Aorta (tissue), 5 donors: ENCODE data around the gene CLIP3. TPM values are rescaled to one million over a fixed set of nuclear protein-coding genes. Genes with fewer than 3 reads are reported as not detected.
"Not testable (repeated sequence)": the region's sequence is repeated elsewhere in the genome, so short reads cannot be mapped to it uniquely, and the experiment has no call there.

Experiments
- ATAC-seq: fragments of 200-7000 bp; cut with Tn5 transposase; one replicate; pipeline ENCODE4 v1.9.1; 2022; ENCODE audit warnings: moderate library complexity; ENCODE audit not compliant: low FRiP score
- DNase-seq, 2 donors: peaks; one replicate each; pipeline ENCODE4 v3.0.0-alpha.2; 2020
- H3K27ac ChIP-seq, 2 donors: one replicate each; pipeline ENCODE4 v1.5.1; 2013; ENCODE audit warnings: low read length in 2 of 2, mild to moderate bottlenecking in 2 of 2, moderate library complexity in 2 of 2, control low read depth in 1 of 2, inconsistent platforms in 1 of 2, low read depth in 1 of 2
- H3K27me3 ChIP-seq, 2 donors: one replicate each; pipeline ENCODE4 v1.6.1; 2013; ENCODE audit warnings: control low read depth in 1 of 2, low read length in 1 of 2, mild to moderate bottlenecking in 1 of 2, moderate library complexity in 1 of 2; ENCODE audit not compliant: insufficient read depth in 2 of 2, control insufficient read depth in 1 of 2
- H3K36me3 ChIP-seq, 2 donors: one replicate each; pipeline ENCODE4 v1.6.1; 2013; ENCODE audit warnings: control low read depth in 1 of 2, low read length in 1 of 2, mild to moderate bottlenecking in 1 of 2; ENCODE audit not compliant: insufficient read depth in 2 of 2, control insufficient read depth in 1 of 2
- H3K4me1 ChIP-seq, 2 donors: one replicate each; pipeline ENCODE4 v1.6.1; 2013; ENCODE audit warnings: low read length in 2 of 2, control low read depth in 1 of 2, mild to moderate bottlenecking in 1 of 2, moderate library complexity in 1 of 2; ENCODE audit not compliant: insufficient read depth in 2 of 2, control insufficient read depth in 1 of 2
- H3K4me3 ChIP-seq, 2 donors: one replicate each; pipeline ENCODE4 v1.5.1; 2013; ENCODE audit warnings: low read length in 2 of 2, control low read depth in 1 of 2, mild to moderate bottlenecking in 1 of 2
- H3K9me3 ChIP-seq: one replicate; pipeline ENCODE4 v1.6.1; 2013; ENCODE audit warnings: mild to moderate bottlenecking, low read length; ENCODE audit not compliant: control insufficient read depth
- WGBS, 2 donors: extraction: QIAGEN DNeasy Blood & Tissue Kit; methylation state at CpG; one replicate each; pipeline ENCODE4 v1.1.7; 2013; 5-methylcytosine and 5-hydroxymethylcytosine counted together
- intact Hi-C, 2 donors: fragments of 100-400 bp; cut with DNase I; formaldehyde crosslinking; loops; one replicate each; pipeline versions ENCODE4 v1.14.2 to v1.15.0; 2022
- long read RNA-seq, 2 donors: library from polyadenylated mRNA; unstranded; transcript quantifications; one replicate each; pipeline ENCODE4 v2.0.0, GENCODE V29; 2020 to 2021
- polyA plus RNA-seq, 2 donors: library from polyadenylated mRNA; stranded (reverse); fragments of 200-250 nt; gene quantifications; one replicate each; pipeline ENCODE4 v1.2.3, GENCODE V29; 2013
- total RNA-seq, 2 donors: library from RNA; stranded (reverse); fragmentation: NEBNext Ultra II Directional; extraction: Animal tissue kit (Norgen Biotek cat#: 25700); gene quantifications; one replicate each; pipeline ENCODE4 v1.2.1, GENCODE V29; 2021
- donor health status: healthy with polysubstance abuse.
- donor health status: Bipolar disorder and iron deficiency.
- donor health status: DM: no; HTN: no; CAD: no.
- donor health status: DM: no; HTN: no; CAD: no.
- donor health status: DM: yes; HTN: yes; CAD: no.

The CLIP3 gene
- total RNA-seq (10 to 100 TPM; 35.1 to 37.1 TPM), polyA plus RNA-seq (10 to 100 TPM in 1 of 2 donors, 1 to 10 TPM in 1; 8.9 to 22.2 TPM)
- long read RNA-seq, donor 1, transcript CLIP3-201 (14 exons, 3,370 nt): major isoform, 10 of 14 reads
- long read RNA-seq, donor 1, partial matches to known transcripts: 1 of 14 reads
- long read RNA-seq, donor 1, other reads (novel, unspliced or antisense): 1 of 14 reads
- long read RNA-seq, donor 2, partial matches to known transcripts: 4 of 12 reads
- long read RNA-seq, donor 2, other reads (novel, unspliced or antisense): 1 of 12 reads

DNA sequence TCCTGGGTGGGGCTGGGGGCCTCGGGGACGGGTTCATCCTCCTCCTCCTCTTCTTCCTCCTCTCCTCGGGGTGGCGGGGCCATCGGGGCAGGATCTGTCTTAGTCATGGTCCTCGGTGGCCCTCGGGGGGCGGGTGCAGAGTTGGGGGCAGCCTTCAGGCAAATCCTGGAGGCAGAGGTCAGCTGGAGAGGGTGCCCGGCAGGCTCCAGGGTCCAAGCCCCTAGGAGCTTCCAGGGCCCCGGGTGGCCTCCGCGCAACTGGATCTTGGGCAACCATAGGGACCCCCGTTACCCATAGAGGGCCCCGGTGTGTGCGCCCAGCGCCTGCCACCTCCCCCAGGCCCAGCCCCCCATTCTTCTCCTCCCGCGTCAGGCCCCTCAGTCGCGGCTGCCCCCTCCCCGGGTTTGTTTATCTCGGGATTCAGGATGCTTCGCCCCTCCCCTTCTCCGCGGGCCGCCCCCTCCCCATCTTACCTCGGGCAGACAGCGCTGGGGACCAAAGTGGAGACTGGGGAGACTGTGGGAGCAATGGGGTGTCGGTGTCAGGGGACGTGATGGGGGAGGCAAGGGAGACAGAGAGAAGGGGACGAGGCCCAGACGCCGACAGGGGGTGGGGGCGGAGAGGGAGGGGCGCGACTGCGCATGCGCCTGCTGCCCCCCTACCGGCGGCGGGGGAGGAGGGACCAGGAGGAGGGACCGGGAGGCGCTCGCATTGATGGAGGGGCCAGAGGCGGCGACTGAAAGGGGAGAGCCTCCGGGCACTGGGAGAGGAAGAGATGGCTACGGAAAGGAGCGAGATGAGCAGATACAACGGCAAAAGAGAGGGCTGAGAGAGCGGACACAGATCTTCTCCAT is at the start of gene CLIP3:
CLIP3 (minus strand) TSS at position 623 of the 854 bp plus-strand sequence; CDS start at position 107, 516 bp downstream.
- Histone ChIP-seq H3K4me3 (peak within 1 kb of the TSS; percentile 80 to 94), H3K36me3 (no peaks in the 10 kb centered on the region), H3K27me3 (no peaks in the 10 kb centered on the region), H3K9me3 (no peaks in the 10 kb centered on the region), H3K4me1 (no peaks in the 10 kb centered on the region), H3K27ac (peak within 1 kb of the TSS in 1 of 2 donors; percentile 22)
- ATAC-seq: peak; percentile 90
- 1% methylated on average over 47 to 51 of the region's 51 CpGs for WGBS, 2 donors
- DNase-seq: peak; percentile 83 to 93
- intact Hi-C loops: no loop called here

DNA sequence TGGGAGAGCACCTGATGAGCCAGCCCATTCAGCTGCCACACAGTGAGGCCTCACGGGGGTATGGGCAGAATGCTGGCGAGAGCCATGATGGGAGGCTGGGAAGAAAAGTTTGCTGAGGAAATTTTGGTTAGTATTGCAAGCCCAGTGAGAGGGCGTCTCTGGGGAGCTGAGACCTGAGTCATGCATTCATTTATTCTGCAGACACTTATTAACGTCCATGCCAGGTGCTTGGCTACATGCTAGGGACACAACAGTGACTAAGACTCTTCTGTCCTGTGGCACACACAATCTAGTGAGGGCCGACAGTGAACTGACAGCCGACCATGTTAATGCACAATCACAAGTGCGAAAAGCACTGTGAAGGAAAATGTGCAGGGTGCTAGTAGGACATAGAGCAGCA is 49.2 kb upstream of the CLIP3 start:
- Histone ChIP-seq H3K9me3 (no peaks in the 10 kb centered on the region), H3K27me3 (no peaks in the 10 kb centered on the region), H3K36me3 (no peaks in the 10 kb centered on the region), H3K4me3 (no peak overlapping the region), H3K27ac (no peak overlapping the region), H3K4me1 (no peaks in the 10 kb centered on the region)
- 87 to 90% methylated on average over 7 of the region's 7 CpGs for WGBS, 2 donors
- intact Hi-C loops: no loop called here
- ATAC-seq (no peak), DNase-seq (no peak)

DNA sequence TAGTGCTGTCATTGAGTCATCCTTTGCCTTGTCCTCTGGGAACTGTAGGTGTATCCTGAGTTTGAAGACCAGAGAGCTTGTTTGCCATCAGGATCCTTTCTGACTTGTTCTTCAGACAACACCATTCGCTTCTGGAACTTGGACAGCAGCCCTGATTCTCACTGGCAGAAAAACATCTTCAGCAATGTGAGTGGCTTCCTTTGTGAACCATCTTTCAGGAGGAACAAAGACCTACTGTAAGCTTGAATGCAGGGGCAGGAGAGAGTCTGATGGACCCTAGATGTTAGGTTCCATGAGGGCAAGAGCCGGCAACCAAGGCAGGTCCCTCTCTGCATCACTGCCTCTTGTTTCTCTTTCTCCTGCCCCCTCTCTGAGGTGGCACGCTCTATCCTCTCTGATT is 48.7 kb upstream of the CLIP3 start:
- DNase-seq (no peak), ATAC-seq (no peak)
- Histone ChIP-seq H3K4me3 (no peak overlapping the region), H3K36me3 (no peaks in the 10 kb centered on the region), H3K27ac (no peak overlapping the region), H3K9me3 (no peaks in the 10 kb centered on the region), H3K4me1 (no peaks in the 10 kb centered on the region), H3K27me3 (no peaks in the 10 kb centered on the region)
- 82 to 95% methylated on average over 3 of the region's 3 CpGs for WGBS, 2 donors
- intact Hi-C loops: no loop called here

DNA sequence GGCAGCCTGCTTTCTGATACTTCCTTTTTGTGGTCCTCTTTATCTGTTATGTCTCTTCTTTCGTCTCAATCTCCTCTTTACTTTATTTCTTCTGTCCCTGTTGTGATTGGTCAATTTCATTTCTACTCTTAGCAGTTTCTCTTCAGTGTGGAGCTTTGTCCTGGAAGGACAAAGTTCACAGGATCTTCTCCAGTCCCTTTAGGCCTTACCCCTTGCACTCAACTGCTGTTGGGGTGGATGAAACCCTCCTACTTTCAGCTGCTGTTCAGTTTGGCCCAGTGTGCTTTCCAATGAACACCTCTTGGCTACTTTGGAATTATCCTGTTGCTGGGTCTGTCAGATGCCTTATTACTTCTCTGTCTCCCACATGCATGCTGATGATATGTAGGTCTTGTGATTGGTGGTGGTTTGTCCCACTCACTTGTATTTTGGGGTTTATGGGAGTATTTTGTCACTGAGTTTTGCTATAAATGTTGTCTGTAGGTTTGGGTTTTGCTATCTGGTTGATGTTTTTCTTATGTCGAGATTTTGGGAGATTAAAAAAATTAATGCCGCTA is 46.8 kb upstream of the CLIP3 start:
- H3K27me3 ChIP-seq: no peaks in the 10 kb centered on the region
- H3K4me3 ChIP-seq: no peak overlapping the region
- H3K27ac ChIP-seq: no peak overlapping the region
- intact Hi-C loops: no loop called here
- no peaks in the 10 kb centered on the region for H3K9me3 ChIP-seq
- 92% methylated on average over 3 of the region's 3 CpGs for WGBS, 2 donors
- no peaks in the 10 kb centered on the region for H3K4me1 ChIP-seq
- no peak for DNase-seq
- ATAC-seq: no peak
- H3K36me3 ChIP-seq: no peaks in the 10 kb centered on the region

- no peak overlapping the region for H3K27ac ChIP-seq
- ATAC-seq: no peak
- WGBS, 2 donors: 85% methylated on average over 10 of the region's 10 CpGs
Observed at GRCh38 chr19:36073121-36073876, 40.6 kb upstream of the CLIP3 start.

DNA sequence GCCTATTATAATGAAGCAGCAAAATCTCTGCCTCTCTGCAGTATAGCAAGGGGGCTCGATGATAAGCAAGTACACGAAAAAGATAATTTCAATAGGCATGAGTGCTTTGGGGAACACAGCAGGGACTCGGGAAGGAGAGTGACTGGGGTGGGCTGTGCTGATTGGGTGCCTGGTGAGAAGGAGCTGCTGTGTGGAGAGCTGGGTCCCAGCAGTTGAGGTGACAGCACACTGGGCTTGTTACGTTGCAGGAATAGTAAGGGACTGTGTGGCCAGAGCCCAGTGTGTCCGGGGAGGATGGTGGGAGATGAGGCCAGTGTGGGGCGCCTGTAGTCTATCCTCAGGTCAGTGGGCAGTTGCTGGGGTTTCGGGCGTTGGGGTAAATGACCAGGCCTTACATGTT is 39.4 kb upstream of the CLIP3 start:
- H3K4me1 ChIP-seq: no peaks in the 10 kb centered on the region
- H3K4me3 ChIP-seq: no peak overlapping the region
- H3K36me3 ChIP-seq: no peaks in the 10 kb centered on the region
- H3K9me3 ChIP-seq: no peaks in the 10 kb centered on the region
- intact Hi-C loops: no loop called here
- WGBS, 2 donors: 87 to 96% methylated on average over 8 of the region's 8 CpGs
- no peak for DNase-seq
- H3K27ac ChIP-seq: no peak overlapping the region
- H3K27me3 ChIP-seq: no peaks in the 10 kb centered on the region
- ATAC-seq: no peak

More at GRCh38 chr19:36073121-36073876, 40.6 kb upstream of the CLIP3 start:
- H3K27me3 ChIP-seq: no peaks in the 10 kb centered on the region
- no peak overlapping the region for H3K4me3 ChIP-seq
- H3K4me1 ChIP-seq: no peaks in the 10 kb centered on the region
- DNase-seq: no peak
- intact Hi-C loops: no loop called here
- H3K36me3 ChIP-seq: no peaks in the 10 kb centered on the region
- H3K9me3 ChIP-seq: no peaks in the 10 kb centered on the region

GRCh38 chr19:36068810-36069499 is 36.3 kb upstream of the CLIP3 start:
- H3K4me1 ChIP-seq, DNase-seq, H3K36me3 ChIP-seq, ATAC-seq, H3K9me3 ChIP-seq, H3K4me3 ChIP-seq, H3K27ac ChIP-seq, H3K27me3 ChIP-seq, intact Hi-C loops: not testable (repeated sequence)
- 97% methylated on average over 16 to 54 of the region's 57 CpGs for WGBS, 2 donors

GRCh38 chr19:36067681-36068080 is 35.0 kb upstream of the CLIP3 start:
- intact Hi-C loops: no loop called here
- Histone ChIP-seq H3K27ac (no peak overlapping the region), H3K27me3 (no peaks in the 10 kb centered on the region), H3K4me3 (no peak overlapping the region), H3K4me1 (no peaks in the 10 kb centered on the region), H3K9me3 (no peaks in the 10 kb centered on the region), H3K36me3 (no peaks in the 10 kb centered on the region)
- DNase-seq (no peak), ATAC-seq (no peak)
- 91 to 98% methylated on average over 11 of the region's 11 CpGs for WGBS, 2 donors
